ENCODE measurements around the gene LSP1.

The LSP1 gene

GRCh38 chr11:1829039-1829820, 23.7 kb upstream of the LSP1 start:
- DNase-seq (ENCODE audit: low read depth), result peak; percentile 83
- no peak overlapping the region for H3K4me3 ChIP-seq (ENCODE audit: low read length)
- TF ChIP-seq CTCF (IDR thresholded peaks at IDR 0.05; ENCODE audit: insufficient read depth, low read depth, low read length, missing control alignments), result no peak

GRCh38 chr11:1830004-1830321, 22.9 kb upstream of the LSP1 start:
- H3K4me3 ChIP-seq (ENCODE audit: low read length), result no peak overlapping the region

GRCh38 chr11:1830322-1831223, 22.3 kb upstream of the LSP1 start:
- H3K4me3 ChIP-seq (ENCODE audit: low read length), result no peak overlapping the region
- no peak for TF ChIP-seq CTCF (IDR thresholded peaks at IDR 0.05; ENCODE audit: insufficient read depth, low read depth, low read length, missing control alignments)
- DNase-seq (ENCODE audit: low read depth), result peak; percentile 99

More at GRCh38 chr11:1830004-1830321, 22.9 kb upstream of the LSP1 start:
- TF ChIP-seq CTCF (IDR thresholded peaks at IDR 0.05; ENCODE audit: insufficient read depth, low read depth, low read length, missing control alignments), result no peak
- DNase-seq (ENCODE audit: low read depth), result no peak

DNA sequence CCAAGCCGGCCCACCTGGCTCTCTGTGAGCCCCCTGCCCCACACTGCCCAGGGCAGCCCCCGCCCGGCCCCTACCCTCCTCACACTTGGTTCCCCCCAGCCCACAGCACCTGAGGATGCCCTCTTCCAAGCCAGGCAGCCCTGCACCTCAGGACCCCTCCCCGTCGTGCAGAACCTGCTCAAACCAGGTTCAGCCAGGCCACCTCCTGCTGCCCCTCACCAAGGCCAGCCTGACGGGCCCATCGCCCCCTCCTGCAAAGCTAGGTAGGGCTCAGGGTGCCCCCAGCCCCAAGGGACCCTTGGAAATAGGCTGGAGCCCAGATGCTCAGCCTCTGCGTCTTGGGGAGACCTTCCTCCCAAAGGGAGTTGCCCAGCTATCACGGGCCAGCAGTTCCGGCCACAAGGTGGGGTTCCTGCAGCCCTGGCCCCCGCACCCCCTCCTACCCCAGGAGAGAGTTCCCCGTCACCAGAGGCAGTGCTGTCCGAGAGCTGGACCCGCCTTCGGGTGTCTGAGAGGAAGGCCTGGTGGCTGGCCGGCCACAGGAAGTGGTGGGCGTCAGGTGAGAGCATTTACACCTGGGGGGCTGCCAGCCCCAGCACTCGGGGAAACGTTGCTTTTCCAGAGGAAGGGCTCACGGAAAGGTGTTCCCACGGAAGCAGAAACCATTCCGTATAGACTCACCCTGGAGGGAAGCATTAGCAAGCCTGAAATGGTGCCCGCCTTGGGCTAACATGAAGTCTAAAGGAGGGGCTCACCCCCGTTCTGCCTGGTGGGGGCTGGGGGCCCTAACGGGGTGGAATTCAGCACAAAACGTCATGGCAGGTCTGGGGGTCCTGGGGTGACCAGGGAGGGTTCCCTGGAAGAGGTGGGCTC, 21.3 kb upstream of the LSP1 start:
- H3K4me3 ChIP-seq (ENCODE audit: low read length), result no peak overlapping the region
- DNase-seq (ENCODE audit: low read depth), result no peak
- TF ChIP-seq CTCF (IDR thresholded peaks at IDR 0.05; ENCODE audit: insufficient read depth, low read depth, low read length, missing control alignments), result no peak

DNA sequence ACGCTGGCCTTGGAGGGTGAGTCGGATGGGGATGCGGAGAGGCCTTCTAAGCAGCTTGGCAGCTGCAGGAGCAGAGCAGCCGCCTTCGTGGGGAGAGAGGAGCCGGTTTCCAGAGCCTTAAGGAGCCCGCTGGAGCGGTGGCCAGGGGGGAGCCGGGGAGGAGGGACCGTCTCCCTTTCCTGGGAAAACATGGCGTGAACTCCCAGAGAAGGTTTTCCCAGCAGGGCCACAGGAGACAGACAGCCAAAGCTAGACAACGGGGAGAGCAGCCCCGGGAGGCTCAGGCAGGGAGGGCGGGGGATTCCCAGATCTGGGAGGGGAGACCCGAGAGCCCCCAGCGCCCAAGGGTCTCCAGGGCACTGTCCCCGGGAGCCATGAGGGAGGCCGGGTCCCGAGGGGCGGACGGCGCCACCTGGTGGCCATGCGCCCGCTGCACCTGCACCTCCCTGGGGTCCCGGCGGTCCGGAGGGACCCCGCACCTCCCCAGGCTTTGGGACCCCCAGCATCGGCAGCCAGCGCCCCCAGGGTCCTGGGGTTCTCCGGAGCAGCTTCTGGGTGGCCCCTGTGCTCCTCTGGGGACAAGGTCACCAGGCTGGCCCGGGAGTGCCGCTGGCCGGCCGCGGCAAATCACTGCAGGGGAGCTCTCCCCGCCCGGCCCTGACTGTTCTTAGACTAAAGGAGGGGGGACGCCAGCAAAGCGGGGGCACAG, 20.5 kb upstream of the LSP1 start:
- peak; percentile 60 for TF ChIP-seq CTCF (IDR thresholded peaks at IDR 0.05; ENCODE audit: insufficient read depth, low read depth, low read length, missing control alignments)

GRCh38 chr11:1832920-1833295, 20.0 kb upstream of the LSP1 start:
- H3K4me3 ChIP-seq (ENCODE audit: low read length), result no peak overlapping the region
- DNase-seq (ENCODE audit: low read depth), result no peak
- TF ChIP-seq CTCF (IDR thresholded peaks at IDR 0.05; ENCODE audit: insufficient read depth, low read depth, low read length, missing control alignments), result no peak

More for the DNA sequence above, 20.5 kb upstream of the LSP1 start:
- H3K4me3 ChIP-seq (ENCODE audit: low read length), result no peak overlapping the region
- DNase-seq (ENCODE audit: low read depth), result no peak

All from epithelial cell of esophagus (primary cell).